Liver (tissue), 3 donors: ENCODE data around the gene COL5A1.

Experiments
- CTCF ChIP-seq: fragments of 150-350 bp; IDR thresholded peaks from 2 replicates; pipeline ENCODE4 v1.5.1; 2017; ENCODE audit warnings: improper control_type of control experiment, low read depth, low read length; ENCODE audit not compliant: missing input control
- EGR1 ChIP-seq, 2 donors: IDR thresholded peaks; 2 replicates each; pipeline ENCODE4 v1.6.1; 2016 to 2018; ENCODE audit warnings: antibody characterized with exemption in 2 of 2, low read depth in 2 of 2
- GABPA ChIP-seq, 2 donors: IDR thresholded peaks in 1 of 2; conservative IDR thresholded peaks in 1 of 2; 2 replicates each; pipeline ENCODE4 v1.6.1; 2016; ENCODE audit warnings: antibody characterized with exemption in 2 of 2, mild to moderate bottlenecking in 1 of 2, moderate library complexity in 1 of 2
- JUND ChIP-seq, 2 donors: IDR thresholded peaks; 2 replicates each; pipeline ENCODE4 v1.6.1; 2016; ENCODE audit warnings: antibody characterized with exemption in 2 of 2
- NR2F2 ChIP-seq: IDR thresholded peaks from 2 replicates; pipeline ENCODE4 v1.6.1; 2016; ENCODE audit warnings: antibody characterized with exemption
- RAD21 ChIP-seq, 2 donors: IDR thresholded peaks; 2 replicates each; pipeline ENCODE4 v1.6.1; 2016; ENCODE audit warnings: antibody characterized with exemption in 2 of 2, mild to moderate bottlenecking in 2 of 2
- RXRA ChIP-seq, 2 donors: IDR thresholded peaks; 2 replicates each; pipeline ENCODE4 v1.6.1; 2017 to 2018; ENCODE audit warnings: antibody characterized with exemption in 2 of 2, mild to moderate bottlenecking in 1 of 2
- SP1 ChIP-seq: IDR thresholded peaks from 2 replicates; pipeline ENCODE4 v1.6.1; 2018; ENCODE audit warnings: antibody characterized with exemption, mild to moderate bottlenecking
- TAF1 ChIP-seq: conservative IDR thresholded peaks from 2 replicates; pipeline ENCODE4 v1.6.1; 2016; ENCODE audit warnings: antibody characterized with exemption, mild to moderate bottlenecking
- YY1 ChIP-seq: IDR thresholded peaks from 2 replicates; pipeline ENCODE4 v1.6.1; 2016; ENCODE audit warnings: antibody characterized with exemption, mild to moderate bottlenecking
- ZBTB33 ChIP-seq: IDR thresholded peaks from 2 replicates; pipeline ENCODE4 v1.6.1; 2016; ENCODE audit warnings: antibody characterized with exemption
- TF ChIP-seq, protein P1 (sequence below): IDR thresholded peaks from 2 replicates; pipeline ENCODE4 v1.6.1; 2016; ENCODE audit warnings: antibody characterized with exemption
- TF ChIP-seq, protein P2 (sequence below): IDR thresholded peaks from 2 replicates; pipeline ENCODE4 v1.6.1; 2016; ENCODE audit warnings: antibody characterized with exemption
- TF ChIP-seq, protein P3 (sequence below): IDR thresholded peaks from 2 replicates; pipeline ENCODE4 v1.6.1; 2016; ENCODE audit warnings: antibody characterized with exemption, mild to moderate bottlenecking
- donor health status: healthy.
- donor health status: healthy.

GRCh38 chr9:134820901-134821300 is 179.3 kb downstream of the COL5A1 start:
- TF ChIP-seq YY1 (no peak), CTCF (no peak), EGR1 (IDR thresholded peaks at IDR 0.05; ENCODE audit: low read depth in 2 of 2) (no peak), ZBTB33 (no peak), RAD21 (IDR thresholded peaks at IDR 0.05) (no peak), TAF1 (no peak), GABPA (IDR thresholded peaks at IDR 0.05 in 1 of 2, conservative IDR thresholded peaks at IDR 0.05 in 1 of 2) (no peak), SP1 (no peak), RXRA (IDR thresholded peaks at IDR 0.05) (no peak), JUND (IDR thresholded peaks at IDR 0.05) (no peak), NR2F2 (no peak)
- TF ChIP-seq, protein P1, sequence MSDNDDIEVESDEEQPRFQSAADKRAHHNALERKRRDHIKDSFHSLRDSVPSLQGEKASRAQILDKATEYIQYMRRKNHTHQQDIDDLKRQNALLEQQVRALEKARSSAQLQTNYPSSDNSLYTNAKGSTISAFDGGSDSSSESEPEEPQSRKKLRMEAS, result no peak
- TF ChIP-seq, protein P2, sequence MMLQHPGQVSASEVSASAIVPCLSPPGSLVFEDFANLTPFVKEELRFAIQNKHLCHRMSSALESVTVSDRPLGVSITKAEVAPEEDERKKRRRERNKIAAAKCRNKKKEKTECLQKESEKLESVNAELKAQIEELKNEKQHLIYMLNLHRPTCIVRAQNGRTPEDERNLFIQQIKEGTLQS, result no peak
- TF ChIP-seq, protein P3, sequence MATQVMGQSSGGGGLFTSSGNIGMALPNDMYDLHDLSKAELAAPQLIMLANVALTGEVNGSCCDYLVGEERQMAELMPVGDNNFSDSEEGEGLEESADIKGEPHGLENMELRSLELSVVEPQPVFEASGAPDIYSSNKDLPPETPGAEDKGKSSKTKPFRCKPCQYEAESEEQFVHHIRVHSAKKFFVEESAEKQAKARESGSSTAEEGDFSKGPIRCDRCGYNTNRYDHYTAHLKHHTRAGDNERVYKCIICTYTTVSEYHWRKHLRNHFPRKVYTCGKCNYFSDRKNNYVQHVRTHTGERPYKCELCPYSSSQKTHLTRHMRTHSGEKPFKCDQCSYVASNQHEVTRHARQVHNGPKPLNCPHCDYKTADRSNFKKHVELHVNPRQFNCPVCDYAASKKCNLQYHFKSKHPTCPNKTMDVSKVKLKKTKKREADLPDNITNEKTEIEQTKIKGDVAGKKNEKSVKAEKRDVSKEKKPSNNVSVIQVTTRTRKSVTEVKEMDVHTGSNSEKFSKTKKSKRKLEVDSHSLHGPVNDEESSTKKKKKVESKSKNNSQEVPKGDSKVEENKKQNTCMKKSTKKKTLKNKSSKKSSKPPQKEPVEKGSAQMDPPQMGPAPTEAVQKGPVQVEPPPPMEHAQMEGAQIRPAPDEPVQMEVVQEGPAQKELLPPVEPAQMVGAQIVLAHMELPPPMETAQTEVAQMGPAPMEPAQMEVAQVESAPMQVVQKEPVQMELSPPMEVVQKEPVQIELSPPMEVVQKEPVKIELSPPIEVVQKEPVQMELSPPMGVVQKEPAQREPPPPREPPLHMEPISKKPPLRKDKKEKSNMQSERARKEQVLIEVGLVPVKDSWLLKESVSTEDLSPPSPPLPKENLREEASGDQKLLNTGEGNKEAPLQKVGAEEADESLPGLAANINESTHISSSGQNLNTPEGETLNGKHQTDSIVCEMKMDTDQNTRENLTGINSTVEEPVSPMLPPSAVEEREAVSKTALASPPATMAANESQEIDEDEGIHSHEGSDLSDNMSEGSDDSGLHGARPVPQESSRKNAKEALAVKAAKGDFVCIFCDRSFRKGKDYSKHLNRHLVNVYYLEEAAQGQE, result no peak
